IMR-90 (cell line): Measurements from ENCODE around the gene RUFY1. TPM values are rescaled to one million over a fixed set of nuclear protein-coding genes. Genes with fewer than 3 reads are reported as not detected.

Experiments used
- ATAC-seq: fragments of 200-7000 bp; cut with Tn5 transposase; 2 replicates; pipeline ENCODE4 v1.9.1; 2020; ENCODE audit warnings: low read depth, mild to moderate bottlenecking, moderate library complexity
- BruUV-seq: library from RNA; stranded (reverse); fragments of 400-500 nt; replicated peaks from 2 replicates; lab custom pipeline; 2021; lab: Mats Ljungman, UMichigan
- CTCF ChIA-PET: fragments of 300-600 bp; formaldehyde crosslinking; extraction: SDS; loops from one replicate; lab custom pipeline; 2021; ENCODE audit warnings: antibody characterized with exemption; lab: Yijun Ruan, JAX
- POLR2A ChIA-PET: fragments of 300-600 bp; sonication (Branson Sonifier 250); formaldehyde crosslinking; loops from one replicate; lab custom pipeline; 2022; ENCODE audit warnings: antibody characterized with exemption; ENCODE audit not compliant: unreplicated experiment; lab: Charles Lee
- DNase-seq: peaks from one replicate; pipeline ENCODE4 v3.0.0; 2013
- H2AFZ ChIP-seq: replicated peaks from 2 replicates; pipeline ENCODE3; 2013; ENCODE audit warnings: low read length, mild to moderate bottlenecking; ENCODE audit not compliant: poor library complexity
- H2AK5ac ChIP-seq: 2 replicates; pipeline ENCODE4 v1.6.1; 2013; ENCODE audit warnings: low read depth, low read length, inconsistent platforms
- H2AK9ac ChIP-seq: replicated peaks from 2 replicates; pipeline ENCODE3; 2013; ENCODE audit warnings: mild to moderate bottlenecking, low read depth, low read length, moderate library complexity; ENCODE audit not compliant: poor library complexity
- H2BK120ac ChIP-seq: 2 replicates; pipeline ENCODE4 v1.6.1; 2013; ENCODE audit warnings: low read depth, low read length, inconsistent platforms
- H2BK15ac ChIP-seq: 3 replicates; pipeline ENCODE4 v1.6.1; 2013; ENCODE audit warnings: low read depth, low read length, inconsistent platforms
- H2BK20ac ChIP-seq: 2 replicates; pipeline ENCODE4 v1.6.1; 2013; ENCODE audit warnings: low read depth, mild to moderate bottlenecking, inconsistent platforms, low read length, moderate library complexity
- H2BK5ac ChIP-seq: 2 replicates; pipeline ENCODE4 v1.6.1; 2013; ENCODE audit warnings: mild to moderate bottlenecking, low read depth, low read length, inconsistent platforms; ENCODE audit not compliant: poor library complexity, severe bottlenecking
- H3K14ac ChIP-seq: replicated peaks from 2 replicates; pipeline ENCODE4 v1.6.1; 2013; ENCODE audit warnings: low read depth, low read length, inconsistent platforms
- H3K18ac ChIP-seq: 2 replicates; pipeline ENCODE4 v1.6.1; 2013; ENCODE audit warnings: low read depth, low read length, control low read depth
- H3K23ac ChIP-seq: 2 replicates; pipeline ENCODE4 v1.6.1; 2013; ENCODE audit warnings: low read depth, low read length, inconsistent platforms
- H3K27ac ChIP-seq: 2 replicates; pipeline ENCODE4 v1.5.1; 2013; ENCODE audit warnings: mild to moderate bottlenecking, control low read depth, low read length; ENCODE audit not compliant: insufficient read depth
- H3K27me3 ChIP-seq: 2 replicates; pipeline ENCODE4 v1.6.1; 2013; ENCODE audit warnings: low read length; ENCODE audit not compliant: control insufficient read depth, insufficient read depth
- H3K36me3 ChIP-seq: 2 replicates; pipeline ENCODE4 v1.6.1; 2013; ENCODE audit warnings: low read length, mixed read lengths; ENCODE audit not compliant: control insufficient read depth, insufficient read depth
- H3K4ac ChIP-seq: 2 replicates; pipeline ENCODE4 v1.6.1; 2013; ENCODE audit warnings: low read depth, low read length, inconsistent platforms
- H3K4me1 ChIP-seq: 2 replicates; pipeline ENCODE4 v1.6.1; 2013; ENCODE audit warnings: low read length, mixed read lengths; ENCODE audit not compliant: control insufficient read depth, insufficient read depth
- H3K4me2 ChIP-seq: 2 replicates; pipeline ENCODE4 v1.6.1; 2013; ENCODE audit warnings: low read depth, mild to moderate bottlenecking, control low read depth, low read length, moderate library complexity
- H3K4me3 ChIP-seq: 2 replicates; pipeline ENCODE4 v1.5.1; 2013; ENCODE audit warnings: low read depth, mild to moderate bottlenecking, control low read depth, low read length, moderate library complexity; ENCODE audit not compliant: insufficient read depth
- H3K56ac ChIP-seq: 2 replicates; pipeline ENCODE4 v1.6.1; 2013; ENCODE audit warnings: low read length, inconsistent platforms; ENCODE audit not compliant: insufficient read depth; ENCODE audit errors: extremely low read depth
- H3K79me1 ChIP-seq, 2 experiments: 2 replicates each; pipeline ENCODE4 v1.6.1; 2013; ENCODE audit warnings: low read length in 2 of 2, inconsistent platforms in 1 of 2, low read depth in 1 of 2
- H3K9ac ChIP-seq: 2 replicates; pipeline ENCODE4 v1.6.1; 2013; ENCODE audit warnings: low read depth, low read length, control low read depth
- H3K9me1 ChIP-seq: 2 replicates; pipeline ENCODE4 v1.6.1; 2013; ENCODE audit warnings: low read length, inconsistent platforms; ENCODE audit not compliant: insufficient read depth
- H3K9me3 ChIP-seq: 2 replicates; pipeline ENCODE4 v1.6.1; 2013; ENCODE audit warnings: low read length; ENCODE audit not compliant: control insufficient read depth, insufficient read depth
- H4K20me1 ChIP-seq: 2 replicates; pipeline ENCODE4 v1.6.1; 2013; ENCODE audit warnings: low read length, inconsistent platforms; ENCODE audit not compliant: insufficient read depth
- H4K5ac ChIP-seq: 2 replicates; pipeline ENCODE4 v1.6.1; 2013; ENCODE audit warnings: mild to moderate bottlenecking, low read depth, low read length, control low read depth
- H4K8ac ChIP-seq, 2 experiments: 2 replicates each; pipeline ENCODE4 v1.6.1; 2013; ENCODE audit warnings: low read depth in 2 of 2, low read length in 2 of 2, control low read depth in 1 of 2, inconsistent platforms in 1 of 2
- H4K91ac ChIP-seq: 2 replicates; pipeline ENCODE4 v1.6.1; 2013; ENCODE audit warnings: low read depth, low read length, inconsistent platforms; ENCODE audit not compliant: insufficient read depth
- CTCF ChIP-seq: conservative IDR thresholded peaks from 2 replicates; pipeline ENCODE4 v1.5.1; 2012; ENCODE audit warnings: mild to moderate bottlenecking, low read depth, low read length, improper control_type of control experiment
- MAFK ChIP-seq: IDR thresholded peaks from 2 replicates; pipeline ENCODE4 v1.6.1; 2012; ENCODE audit warnings: low read depth, low read length, improper control_type of control experiment
- MAZ ChIP-seq: IDR thresholded peaks from 2 replicates; pipeline ENCODE4 v1.6.1; 2012; ENCODE audit warnings: low read depth, mild to moderate bottlenecking, low read length, improper control_type of control experiment, moderate library complexity, borderline replicate concordance
- MXI1 ChIP-seq: IDR thresholded peaks from 2 replicates; pipeline ENCODE4 v1.6.1; 2012; ENCODE audit warnings: low read depth, mild to moderate bottlenecking, low read length, moderate library complexity, borderline replicate concordance
- NFE2L2 ChIP-seq: fragments of 150-350 bp; IDR thresholded peaks from 2 replicates; pipeline ENCODE4 v1.6.1; 2016; ENCODE audit warnings: low read depth, mild to moderate bottlenecking, low read length
- RAD21 ChIP-seq: IDR thresholded peaks from 2 replicates; pipeline ENCODE4 v1.6.1; 2012; ENCODE audit warnings: low read length, improper control_type of control experiment
- RCOR1 ChIP-seq: IDR thresholded peaks from 2 replicates; pipeline ENCODE4 v1.6.1; 2012; ENCODE audit warnings: mild to moderate bottlenecking, low read length, improper control_type of control experiment; ENCODE audit not compliant: insufficient replicate concordance
- RFX5 ChIP-seq: IDR thresholded peaks from 2 replicates; pipeline ENCODE4 v1.8.0; 2012; ENCODE audit warnings: low read depth, mild to moderate bottlenecking, low read length, moderate library complexity
- SMC3 ChIP-seq: fragments of 150-350 bp; IDR thresholded peaks from 2 replicates; pipeline ENCODE4 v1.6.1; 2016; ENCODE audit warnings: low read depth, mild to moderate bottlenecking, antibody characterized with exemption, low read length, moderate library complexity
- WGBS, 2 experiments: methylation state at CpG; one replicate each; pipeline versions ENCODE4 v1.1.5 to v1.1.7; 2013; ENCODE audit warnings: missing lambda C conversion rate in 2 of 2; ENCODE audit not compliant: insufficient read length in 1 of 2; ENCODE audit errors: extremely low coverage in 2 of 2; 5-methylcytosine and 5-hydroxymethylcytosine counted together
- dilution Hi-C: fragments of 300-500 bp; cut with HindIII; formaldehyde crosslinking; loops from one replicate; pipeline ENCODE4 v1.14.3; 2018; ENCODE audit warnings: low sequenced_read_pairs; ENCODE audit not compliant: unreplicated experiment
- in situ Hi-C: fragments of 300-500 bp; cut with MboI; formaldehyde crosslinking; loops from 3 replicates; pipeline ENCODE4 v1.14.3; 2019; ENCODE audit warnings: low sequenced_read_pairs, inconsistent platforms, mixed read lengths
- intact Hi-C: fragments of 100-400 bp; cut with micrococcal nuclease; formaldehyde crosslinking; loops from 2 replicates; pipeline ENCODE4 v1.10.0; 2022
- polyA plus RNA-seq, 3 experiments: library from polyadenylated mRNA; depleted of rRNA; stranded (reverse); fragments of >200 nt; gene quantifications; 2 replicates each; pipeline ENCODE4 v1.2.3, GENCODE V29; 2012; ENCODE audit warnings: low replicate concordance in 1 of 3
- total RNA-seq: library from RNA; depleted of rRNA; stranded (reverse); fragments of >200 nt; gene quantifications from 2 replicates; pipeline ENCODE4 v1.2.3, GENCODE V29; 2012
- TF ChIP-seq, protein P1 (sequence below): fragments of 150-350 bp; IDR thresholded peaks from 2 replicates; pipeline ENCODE4 v1.6.1; 2016; ENCODE audit warnings: low read depth, mild to moderate bottlenecking, low read length, moderate library complexity, borderline replicate concordance

RUFY1 gene
- total and polyA plus RNA-seq, 2 of the 4 experiments (the other 2 are of a cell fraction): 19.5 to 21.8 TPM

DNA sequence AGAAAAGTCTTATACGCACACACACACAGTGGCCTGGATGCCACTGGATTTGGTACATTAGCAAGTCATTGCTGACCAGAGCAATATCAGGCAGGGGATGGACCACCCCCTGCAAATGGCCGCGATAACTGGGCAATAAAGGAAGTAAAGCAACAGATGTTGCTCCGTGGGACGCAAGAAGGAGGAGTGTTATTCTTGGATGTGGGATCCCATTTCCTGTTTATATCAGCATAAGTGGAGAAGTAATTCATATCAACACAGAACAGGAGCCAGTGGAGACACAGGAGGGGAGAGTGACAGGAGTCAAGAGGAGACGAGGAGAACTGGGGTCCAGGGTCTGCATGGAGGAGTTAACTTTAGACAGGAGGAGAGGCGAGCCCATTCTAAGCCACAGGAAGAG is 18.4 kb downstream of the RUFY1 start:
- H3K4ac ChIP-seq: no peak overlapping the region
- H3K9ac ChIP-seq: no peak overlapping the region
- H3K18ac ChIP-seq: no peak overlapping the region
- DNase-seq (peak; percentile 50), ATAC-seq (peak; percentile 35; the same call in 1 of the 2 replicates)
- peaks cover 42% of the 10 kb centered on the region for H3K36me3 ChIP-seq
- H2BK120ac ChIP-seq: no peak overlapping the region
- no peak overlapping the region for H2AK5ac ChIP-seq
- H3K4me3 ChIP-seq: no peak overlapping the region
- H4K20me1 ChIP-seq: no peaks in the 10 kb centered on the region
- no peak overlapping the region for H2BK20ac ChIP-seq
- H2AFZ ChIP-seq: no peak overlapping the region
- H4K5ac ChIP-seq: no peak overlapping the region
- H3K9me1 ChIP-seq: peaks cover 9% of the 10 kb centered on the region; the same call in 1 of the 2 replicates
- TF ChIP-seq MAZ (no peak), MXI1 (no peak), RFX5 (no peak), NFE2L2 (no peak), SMC3 (no peak), MAFK (no peak), CTCF (no peak), RCOR1 (no peak), RAD21 (no peak)
- TF ChIP-seq, protein P1, sequence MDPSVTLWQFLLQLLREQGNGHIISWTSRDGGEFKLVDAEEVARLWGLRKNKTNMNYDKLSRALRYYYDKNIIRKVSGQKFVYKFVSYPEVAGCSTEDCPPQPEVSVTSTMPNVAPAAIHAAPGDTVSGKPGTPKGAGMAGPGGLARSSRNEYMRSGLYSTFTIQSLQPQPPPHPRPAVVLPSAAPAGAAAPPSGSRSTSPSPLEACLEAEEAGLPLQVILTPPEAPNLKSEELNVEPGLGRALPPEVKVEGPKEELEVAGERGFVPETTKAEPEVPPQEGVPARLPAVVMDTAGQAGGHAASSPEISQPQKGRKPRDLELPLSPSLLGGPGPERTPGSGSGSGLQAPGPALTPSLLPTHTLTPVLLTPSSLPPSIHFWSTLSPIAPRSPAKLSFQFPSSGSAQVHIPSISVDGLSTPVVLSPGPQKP: no peak
- H3K9me3 ChIP-seq: no peaks in the 10 kb centered on the region
- H2AK9ac ChIP-seq: no peak overlapping the region
- no peaks in the 10 kb centered on the region for H3K27me3 ChIP-seq
- in situ Hi-C loops: no loop called here
- H3K4me1 ChIP-seq: peaks cover 2% of the 10 kb centered on the region; the same call in 1 of the 2 replicates
- H4K91ac ChIP-seq: no peak overlapping the region
- no peak overlapping the region for H4K8ac ChIP-seq
- no peak overlapping the region for H3K4me2 ChIP-seq
- dilution Hi-C loops: no loop called here
- CTCF ChIA-PET: no interaction called here
- no peak overlapping the region for H3K23ac ChIP-seq
- WGBS, 2 experiments: no CpG with 5 or more reads among the region's 7 CpGs
- H3K56ac ChIP-seq: no peak overlapping the region
- no TSS peak for BruUV-seq
- no peak overlapping the region for H2BK5ac ChIP-seq
- no peak overlapping the region for H3K27ac ChIP-seq
- POLR2A ChIA-PET: no interaction called here
- no peak overlapping the region for H3K14ac ChIP-seq
- intact Hi-C loops: no loop called here
- H2BK15ac ChIP-seq: no peak overlapping the region
- H3K79me1 ChIP-seq: peaks cover 0 to 8% of the 10 kb centered on the region in 2 experiments; a peak in 2 of 4 replicates
